ENCODE data around the gene COL23A1. TPM values are rescaled to one million over a fixed set of nuclear protein-coding genes. Genes with fewer than 3 reads are reported as not detected.

The COL23A1 gene
- total RNA-seq, 1 donor from 2014 or later = 2.9 TPM

DNA sequence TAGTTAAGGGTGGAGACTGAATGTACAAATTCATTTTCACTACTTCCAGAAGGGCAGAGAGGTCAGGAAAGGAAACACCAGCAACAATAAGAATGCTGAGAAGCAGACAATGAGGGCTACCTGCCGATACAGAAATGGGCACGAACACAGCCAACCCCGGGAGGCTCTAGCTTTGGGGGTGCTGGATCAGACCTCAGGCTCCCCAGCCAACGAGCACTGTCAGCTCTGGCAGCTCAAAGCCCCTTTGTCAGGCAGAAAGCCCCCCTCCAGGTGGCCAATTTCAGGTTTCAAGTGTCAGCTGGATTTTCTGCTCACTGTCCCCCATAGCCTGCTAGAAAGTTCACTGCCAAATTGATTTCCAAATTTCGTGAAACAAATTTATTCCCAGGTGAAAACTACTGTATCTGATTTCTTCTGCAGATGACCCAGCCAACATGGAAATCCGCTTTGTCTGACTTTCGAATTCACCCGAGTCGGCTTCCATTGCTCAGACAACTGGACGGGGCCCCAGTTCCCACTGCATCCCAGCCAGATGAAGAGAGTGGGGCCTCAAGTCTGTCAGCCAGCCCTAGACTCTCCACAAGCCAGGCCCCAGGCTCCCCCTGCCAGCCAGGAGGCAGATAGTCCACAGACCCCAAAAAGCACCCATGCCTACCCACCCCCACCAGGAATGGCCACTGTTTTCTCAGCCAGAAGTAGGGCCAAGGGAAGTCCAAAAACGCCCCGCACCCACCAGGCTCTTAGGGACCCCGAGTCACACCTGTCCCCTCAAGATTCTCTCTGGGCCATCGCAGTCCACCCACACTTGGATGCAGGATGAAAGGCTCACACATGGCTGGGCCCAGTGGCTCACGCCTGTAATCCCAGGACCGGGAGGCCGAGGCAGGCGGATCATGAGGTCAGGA lies 261.1 kb downstream of the COL23A1 start:
- TF ChIP-seq, protein P1, sequence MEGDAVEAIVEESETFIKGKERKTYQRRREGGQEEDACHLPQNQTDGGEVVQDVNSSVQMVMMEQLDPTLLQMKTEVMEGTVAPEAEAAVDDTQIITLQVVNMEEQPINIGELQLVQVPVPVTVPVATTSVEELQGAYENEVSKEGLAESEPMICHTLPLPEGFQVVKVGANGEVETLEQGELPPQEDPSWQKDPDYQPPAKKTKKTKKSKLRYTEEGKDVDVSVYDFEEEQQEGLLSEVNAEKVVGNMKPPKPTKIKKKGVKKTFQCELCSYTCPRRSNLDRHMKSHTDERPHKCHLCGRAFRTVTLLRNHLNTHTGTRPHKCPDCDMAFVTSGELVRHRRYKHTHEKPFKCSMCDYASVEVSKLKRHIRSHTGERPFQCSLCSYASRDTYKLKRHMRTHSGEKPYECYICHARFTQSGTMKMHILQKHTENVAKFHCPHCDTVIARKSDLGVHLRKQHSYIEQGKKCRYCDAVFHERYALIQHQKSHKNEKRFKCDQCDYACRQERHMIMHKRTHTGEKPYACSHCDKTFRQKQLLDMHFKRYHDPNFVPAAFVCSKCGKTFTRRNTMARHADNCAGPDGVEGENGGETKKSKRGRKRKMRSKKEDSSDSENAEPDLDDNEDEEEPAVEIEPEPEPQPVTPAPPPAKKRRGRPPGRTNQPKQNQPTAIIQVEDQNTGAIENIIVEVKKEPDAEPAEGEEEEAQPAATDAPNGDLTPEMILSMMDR (IDR thresholded peaks at IDR 0.05; ENCODE audit: partially characterized antibody, unreplicated experiment) = no peak
- peaks cover 17% of the 10 kb centered on the region for H3K27me3 Mint-ChIP-seq (ENCODE audit: unreplicated experiment)
- H3K9me3 Mint-ChIP-seq (ENCODE audit: unreplicated experiment) = peaks cover 16% of the 10 kb centered on the region
- peaks cover 19% of the 10 kb centered on the region for H3K4me1 Mint-ChIP-seq (ENCODE audit: low read depth, unreplicated experiment)
- H3K36me3 Mint-ChIP-seq (ENCODE audit: unreplicated experiment) = no peaks in the 10 kb centered on the region
- no peak overlapping the region for H3K4me3 Mint-ChIP-seq (ENCODE audit: unreplicated experiment)
- no peak for DNase-seq
- H3K27ac Mint-ChIP-seq (ENCODE audit: unreplicated experiment) = no peak overlapping the region

DNA sequence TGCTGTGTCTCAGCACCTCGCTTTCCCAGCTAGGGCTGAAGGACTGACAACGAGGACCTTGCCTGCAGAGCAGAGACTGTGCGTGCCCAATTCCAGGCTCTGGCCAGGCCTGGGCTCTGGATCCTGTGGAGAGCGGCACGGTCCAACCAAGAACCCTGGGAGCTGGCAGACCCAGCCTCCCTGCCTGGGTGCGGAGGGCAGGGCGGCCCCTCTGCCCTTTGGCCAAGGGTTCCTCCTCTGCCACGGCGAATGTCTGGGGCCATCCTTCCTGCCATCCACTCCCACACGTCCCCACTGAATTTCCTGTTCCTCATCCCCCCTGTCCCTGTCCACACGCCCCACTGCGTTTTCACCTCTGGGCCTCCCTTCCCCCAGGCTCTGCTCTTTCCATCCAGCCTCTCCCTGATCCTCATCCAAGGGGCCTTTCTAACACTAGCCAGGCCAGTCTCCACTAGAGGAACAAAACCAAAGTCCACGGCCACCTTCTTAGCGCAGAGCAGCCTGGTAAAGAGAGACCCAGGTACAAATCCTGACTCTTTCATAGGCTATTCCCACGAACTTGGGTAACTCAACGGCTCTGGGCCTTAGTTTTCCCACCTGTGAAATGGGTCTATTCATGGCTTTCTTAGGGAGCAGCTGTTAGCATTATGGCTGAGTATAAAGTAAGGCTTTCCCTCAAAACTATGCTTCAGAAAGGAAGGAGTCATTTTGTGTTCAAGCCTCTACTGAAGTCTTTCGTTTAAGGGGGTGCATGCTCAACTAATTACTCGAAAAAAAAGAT lies 262.1 kb downstream of the COL23A1 start:
- peaks cover 17% of the 10 kb centered on the region for H3K27me3 Mint-ChIP-seq (ENCODE audit: unreplicated experiment)
- peaks cover 19% of the 10 kb centered on the region for H3K4me1 Mint-ChIP-seq (ENCODE audit: low read depth, unreplicated experiment)

DNA sequence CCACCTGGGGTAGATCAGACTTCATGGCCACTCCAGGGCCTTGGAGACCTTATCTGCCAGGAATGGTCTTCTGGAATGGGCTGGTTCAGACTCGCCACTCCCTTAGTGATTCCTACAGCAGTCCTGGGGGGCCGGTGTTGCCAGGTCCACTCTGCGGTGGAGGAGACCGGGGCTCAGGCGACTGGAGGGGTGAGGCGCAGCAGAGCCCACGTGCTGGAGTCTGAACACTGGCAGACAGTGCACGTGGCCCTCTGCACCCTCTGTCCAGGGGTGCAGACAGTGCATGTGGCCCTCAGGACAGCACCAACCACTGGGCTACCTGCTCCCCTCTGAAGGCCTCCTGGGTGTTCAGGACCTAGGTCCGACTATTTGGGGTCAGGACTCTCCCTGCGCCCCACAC lies 262.7 kb downstream of the COL23A1 start:
- Mint-ChIP-seq H3K9me3 (ENCODE audit: unreplicated experiment) (peaks cover 15% of the 10 kb centered on the region), H3K27ac (ENCODE audit: unreplicated experiment) (no peak overlapping the region), H3K27me3 (ENCODE audit: unreplicated experiment) (peaks cover 15% of the 10 kb centered on the region), H3K4me1 (ENCODE audit: low read depth, unreplicated experiment) (peaks cover 19% of the 10 kb centered on the region), H3K4me3 (ENCODE audit: unreplicated experiment) (no peak overlapping the region), H3K36me3 (ENCODE audit: unreplicated experiment) (no peaks in the 10 kb centered on the region)
- DNase-seq = no peak
- TF ChIP-seq, protein P1 (IDR thresholded peaks at IDR 0.05; ENCODE audit: partially characterized antibody, unreplicated experiment) = no peak

More for the DNA sequence above, 262.1 kb downstream of the COL23A1 start:
- H3K4me3 Mint-ChIP-seq (ENCODE audit: unreplicated experiment) = no peak overlapping the region
- no peak overlapping the region for H3K27ac Mint-ChIP-seq (ENCODE audit: unreplicated experiment)
- TF ChIP-seq, protein P1 (IDR thresholded peaks at IDR 0.05; ENCODE audit: partially characterized antibody, unreplicated experiment) = no peak
- peaks cover 16% of the 10 kb centered on the region for H3K9me3 Mint-ChIP-seq (ENCODE audit: unreplicated experiment)
- no peaks in the 10 kb centered on the region for H3K36me3 Mint-ChIP-seq (ENCODE audit: unreplicated experiment)
- DNase-seq = no peak

DNA sequence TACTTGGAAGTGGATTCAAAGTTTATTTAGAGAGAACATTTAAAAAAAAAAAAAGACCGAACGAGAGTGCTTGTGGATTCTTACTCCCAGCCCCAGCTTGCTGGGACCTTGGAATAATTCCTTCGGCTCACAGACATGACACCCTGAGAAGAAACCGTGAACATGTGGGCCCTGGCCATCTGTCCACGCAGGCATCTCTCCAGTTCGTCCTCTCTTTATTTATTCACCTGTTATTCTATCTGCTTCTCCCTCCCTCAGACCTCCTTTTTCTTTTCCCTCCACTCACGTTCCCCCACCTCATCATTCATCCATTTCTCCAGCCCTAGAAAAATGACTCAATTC lies 263.8 kb downstream of the COL23A1 start:
- Mint-ChIP-seq H3K4me1 (ENCODE audit: low read depth, unreplicated experiment) (peaks cover 19% of the 10 kb centered on the region), H3K4me3 (ENCODE audit: unreplicated experiment) (no peak overlapping the region), H3K27me3 (ENCODE audit: unreplicated experiment) (peaks cover 14% of the 10 kb centered on the region), H3K9me3 (ENCODE audit: unreplicated experiment) (peaks cover 17% of the 10 kb centered on the region), H3K36me3 (ENCODE audit: unreplicated experiment) (no peaks in the 10 kb centered on the region), H3K27ac (ENCODE audit: unreplicated experiment) (peak overlapping the region; percentile 46)
- TF ChIP-seq, protein P1 (IDR thresholded peaks at IDR 0.05; ENCODE audit: partially characterized antibody, unreplicated experiment) = no peak
- no peak for DNase-seq

Measured in glutamatergic neuron (in vitro differentiated cells).